Measurements from ENCODE around the gene FOXA3.

GRCh38 chr19:45825263-45825605 is 38.9 kb upstream of the FOXA3 start:
- TF ChIP-seq, protein P1, sequence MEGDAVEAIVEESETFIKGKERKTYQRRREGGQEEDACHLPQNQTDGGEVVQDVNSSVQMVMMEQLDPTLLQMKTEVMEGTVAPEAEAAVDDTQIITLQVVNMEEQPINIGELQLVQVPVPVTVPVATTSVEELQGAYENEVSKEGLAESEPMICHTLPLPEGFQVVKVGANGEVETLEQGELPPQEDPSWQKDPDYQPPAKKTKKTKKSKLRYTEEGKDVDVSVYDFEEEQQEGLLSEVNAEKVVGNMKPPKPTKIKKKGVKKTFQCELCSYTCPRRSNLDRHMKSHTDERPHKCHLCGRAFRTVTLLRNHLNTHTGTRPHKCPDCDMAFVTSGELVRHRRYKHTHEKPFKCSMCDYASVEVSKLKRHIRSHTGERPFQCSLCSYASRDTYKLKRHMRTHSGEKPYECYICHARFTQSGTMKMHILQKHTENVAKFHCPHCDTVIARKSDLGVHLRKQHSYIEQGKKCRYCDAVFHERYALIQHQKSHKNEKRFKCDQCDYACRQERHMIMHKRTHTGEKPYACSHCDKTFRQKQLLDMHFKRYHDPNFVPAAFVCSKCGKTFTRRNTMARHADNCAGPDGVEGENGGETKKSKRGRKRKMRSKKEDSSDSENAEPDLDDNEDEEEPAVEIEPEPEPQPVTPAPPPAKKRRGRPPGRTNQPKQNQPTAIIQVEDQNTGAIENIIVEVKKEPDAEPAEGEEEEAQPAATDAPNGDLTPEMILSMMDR (IDR thresholded peaks at IDR 0.05; ENCODE audit: insufficient read depth, low read depth, low read length) = no peak
- TF ChIP-seq EZH2 (IDR thresholded peaks at IDR 0.05; ENCODE audit: insufficient read depth, low read length) = no peak
